Naive B cell (primary cell): Measurements from ENCODE around the gene VRK1. TPM values are rescaled to one million over a fixed set of nuclear protein-coding genes. Genes with fewer than 3 reads are reported as not detected.

Source experiments
- ATAC-seq, 2 donors: fragments of 150-1000 bp; cut with Tn5 transposase; 2 replicates each; pipeline ENCODE4 v1.10.0; 2021; ENCODE audit warnings: low read depth in 2 of 2, mild to moderate bottlenecking in 2 of 2, moderate library complexity in 2 of 2
- DNase-seq: peaks from one replicate; pipeline ENCODE4 v3.0.0; 2022
- H3K27ac Mint-ChIP-seq, 6 donors: one replicate each; pipeline ENCODE4 v1.8.0; 2020 to 2022; ENCODE audit warnings: mild to moderate bottlenecking in 6 of 6, mixed read lengths in 6 of 6, moderate library complexity in 5 of 6, inconsistent platforms in 2 of 6
- H3K27me3 Mint-ChIP-seq, 3 donors: one replicate each; pipeline ENCODE4 v1.8.0; 2021 to 2022; ENCODE audit warnings: mixed read lengths in 3 of 3, mild to moderate bottlenecking in 1 of 3
- H3K36me3 Mint-ChIP-seq, 2 donors: one replicate each; pipeline ENCODE4 v1.8.0; 2020 to 2022; ENCODE audit warnings: mixed read lengths in 2 of 2, inconsistent platforms in 1 of 2, mild to moderate bottlenecking in 1 of 2
- H3K4me1 Mint-ChIP-seq, 3 donors: one replicate each; pipeline ENCODE4 v1.8.0; 2020 to 2022; ENCODE audit warnings: mixed read lengths in 3 of 3, inconsistent platforms in 1 of 3, mild to moderate bottlenecking in 1 of 3, moderate library complexity in 1 of 3
- H3K4me3 Mint-ChIP-seq, 8 donors: one replicate each; pipeline ENCODE4 v1.8.0; 2020 to 2022; ENCODE audit warnings: mild to moderate bottlenecking in 8 of 8, mixed read lengths in 8 of 8, moderate library complexity in 8 of 8, inconsistent platforms in 2 of 8
- H3K9me3 Mint-ChIP-seq, 7 donors: one replicate each; pipeline ENCODE4 v1.8.0; 2020 to 2022; ENCODE audit warnings: mixed read lengths in 7 of 7, mild to moderate bottlenecking in 5 of 7, inconsistent platforms in 2 of 7, moderate library complexity in 1 of 7
- polyA plus RNA-seq, 6 donors: library from polyadenylated mRNA; unstranded; fragments of 300-500 nt; fragmentation: Illumina TruSeq; gene quantifications; one replicate each; pipeline ENCODE4 v1.2.3, GENCODE V29; 2021; ENCODE audit warnings: low read depth in 6 of 6

Gene VRK1
- polyA plus RNA-seq, 6 donors from 2014 or later, result 55.6 to 81.2 (median 61.3) TPM

DNA sequence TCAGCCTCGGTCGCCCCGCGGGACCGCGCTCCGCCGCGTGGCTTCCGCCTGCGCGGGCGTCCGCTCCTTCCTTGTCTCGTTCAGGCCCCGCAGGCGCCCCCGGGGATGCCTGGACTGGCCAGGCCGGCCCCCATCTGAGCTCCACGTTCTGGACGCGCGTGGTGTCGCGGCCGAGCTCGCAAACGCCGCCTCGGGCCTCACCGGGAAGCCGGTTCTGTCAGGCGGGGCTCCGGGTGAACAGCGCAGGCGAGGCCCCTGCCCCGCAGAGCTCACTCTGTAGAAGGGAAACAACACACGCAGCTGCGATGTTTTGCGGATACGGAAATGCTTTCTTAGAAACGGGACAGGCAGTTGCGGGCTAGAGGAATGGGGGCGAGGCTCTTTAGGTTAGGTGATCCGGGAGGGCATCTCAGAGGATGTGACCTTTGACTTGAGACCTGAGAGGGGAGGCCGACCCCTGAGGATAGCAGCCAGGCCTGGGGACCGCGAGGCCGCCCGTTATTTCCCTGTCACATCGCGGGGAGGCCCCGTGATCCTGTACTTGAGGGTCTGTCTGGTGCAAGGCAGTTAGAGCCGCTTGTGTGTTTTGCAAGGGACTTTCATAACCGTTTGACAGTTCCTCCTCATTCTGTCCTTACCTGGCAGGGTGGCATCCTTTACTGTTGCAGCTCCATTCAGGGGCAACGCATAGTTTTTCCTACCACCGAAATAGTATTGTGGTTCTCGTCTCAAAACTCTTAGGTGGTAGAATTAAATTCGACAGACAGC, 584 bp downstream of the VRK1 start:
- peaks cover 5 to 23% (median 17%) of the 10 kb centered on the region in 3 donors for H3K27me3 Mint-ChIP-seq
- H3K4me1 Mint-ChIP-seq, result peaks cover 14 to 16% (median 14%) of the 10 kb centered on the region in 3 donors
- no peak for DNase-seq
- no peaks in the 10 kb centered on the region for H3K9me3 Mint-ChIP-seq
- no peaks in the 10 kb centered on the region for H3K36me3 Mint-ChIP-seq
- H3K27ac Mint-ChIP-seq, result peak overlapping the region; percentile 70 to 97 (median 94)
- H3K4me3 Mint-ChIP-seq, result peak overlapping the region; percentile 91 to 95 (median 94)
- ATAC-seq, result peak; percentile 49 to 51

DNA sequence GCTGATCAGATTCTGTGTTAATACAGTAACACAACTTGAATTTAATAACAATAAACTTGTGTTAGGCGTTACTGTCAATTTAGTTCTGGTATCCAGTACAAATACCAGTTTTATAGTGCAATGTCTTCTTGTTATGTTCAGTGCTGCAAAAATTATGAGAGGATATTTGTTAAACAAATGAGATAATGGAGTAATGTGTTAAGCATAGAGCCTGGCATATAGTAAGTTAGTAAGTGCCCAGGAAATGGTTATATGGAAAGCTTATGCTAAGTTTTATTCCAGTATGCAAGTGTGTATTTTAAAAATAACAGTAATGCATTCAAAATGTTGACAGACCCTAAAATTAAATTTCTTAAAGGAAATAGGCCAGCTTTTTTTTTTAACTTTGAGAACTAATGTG, 1.8 kb downstream of the VRK1 start:
- H3K9me3 Mint-ChIP-seq, result no peaks in the 10 kb centered on the region
- DNase-seq, result no peak
- H3K27me3 Mint-ChIP-seq, result peaks cover 0 to 19% (median 12%) of the 10 kb centered on the region in 3 donors
- no peaks in the 10 kb centered on the region for H3K36me3 Mint-ChIP-seq
- peaks cover 20 to 25% (median 21%) of the 10 kb centered on the region in 3 donors for H3K4me1 Mint-ChIP-seq
- no peak for ATAC-seq
- peak overlapping the region in 4 of 8 donors; percentile 91 to 95 (median 93) for H3K4me3 Mint-ChIP-seq
- H3K27ac Mint-ChIP-seq, result no peak overlapping the region

DNA sequence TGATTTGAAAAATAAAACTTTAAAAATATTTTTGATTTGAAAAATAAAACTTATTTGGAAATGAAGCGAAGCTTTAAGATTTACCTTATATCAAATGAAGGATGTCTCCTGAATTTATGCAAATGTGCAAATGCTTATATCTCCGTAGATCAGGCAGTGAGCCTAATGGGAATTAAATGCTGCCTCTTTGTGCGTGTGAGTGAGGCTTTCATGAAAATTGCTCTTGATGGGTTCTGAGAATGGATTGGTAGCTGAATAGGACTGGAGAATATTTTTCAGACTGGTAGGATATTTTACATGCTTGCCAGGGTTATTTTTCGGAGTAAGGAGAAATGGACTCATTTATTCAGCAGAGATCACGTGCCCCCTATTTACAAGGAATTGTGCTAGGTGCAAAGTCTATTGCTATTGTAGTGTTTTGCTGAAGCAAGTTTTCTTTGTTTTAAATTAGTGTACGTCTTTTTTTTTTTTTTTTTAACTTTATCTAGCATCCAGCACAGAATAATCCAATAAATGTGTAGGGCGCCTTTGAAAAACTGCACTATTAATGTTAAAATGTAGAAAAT, 2.4 kb downstream of the VRK1 start:
- ATAC-seq (no peak), DNase-seq (no peak)
- no peaks in the 10 kb centered on the region for H3K36me3 Mint-ChIP-seq
- peak overlapping the region in 2 of 8 donors; percentile 35 to 66 for H3K4me3 Mint-ChIP-seq
- H3K27me3 Mint-ChIP-seq, result peaks cover 0 to 15% (median 12%) of the 10 kb centered on the region in 3 donors
- H3K9me3 Mint-ChIP-seq, result no peaks in the 10 kb centered on the region
- H3K4me1 Mint-ChIP-seq, result peaks cover 26 to 30% (median 27%) of the 10 kb centered on the region in 3 donors
- no peak overlapping the region for H3K27ac Mint-ChIP-seq

DNA sequence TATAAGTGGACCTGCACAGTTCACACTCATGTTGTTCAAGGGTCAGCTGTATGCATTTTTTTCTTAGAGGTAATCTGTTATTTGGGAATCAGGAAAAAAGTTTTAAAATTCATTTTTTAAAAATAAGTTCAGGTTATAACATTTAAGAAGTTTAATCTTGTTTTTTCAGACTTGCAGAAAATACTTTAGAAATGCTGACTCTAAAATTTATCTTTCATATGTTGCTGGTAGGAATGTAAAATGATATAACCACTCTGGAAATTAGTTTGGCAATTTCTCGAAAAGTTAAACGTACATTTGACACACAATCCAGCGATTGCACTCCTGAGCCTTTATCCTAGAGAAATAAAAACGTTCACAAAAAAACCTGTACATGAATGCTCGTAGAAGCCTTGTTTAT, 4.7 kb downstream of the VRK1 start:
- no peaks in the 10 kb centered on the region for H3K27me3 Mint-ChIP-seq
- no peak overlapping the region for H3K27ac Mint-ChIP-seq
- no peak overlapping the region for H3K4me3 Mint-ChIP-seq
- ATAC-seq (no peak), DNase-seq (no peak)
- H3K4me1 Mint-ChIP-seq, result peaks cover 47 to 51% (median 47%) of the 10 kb centered on the region in 3 donors
- H3K36me3 Mint-ChIP-seq, result no peaks in the 10 kb centered on the region
- no peaks in the 10 kb centered on the region for H3K9me3 Mint-ChIP-seq

DNA sequence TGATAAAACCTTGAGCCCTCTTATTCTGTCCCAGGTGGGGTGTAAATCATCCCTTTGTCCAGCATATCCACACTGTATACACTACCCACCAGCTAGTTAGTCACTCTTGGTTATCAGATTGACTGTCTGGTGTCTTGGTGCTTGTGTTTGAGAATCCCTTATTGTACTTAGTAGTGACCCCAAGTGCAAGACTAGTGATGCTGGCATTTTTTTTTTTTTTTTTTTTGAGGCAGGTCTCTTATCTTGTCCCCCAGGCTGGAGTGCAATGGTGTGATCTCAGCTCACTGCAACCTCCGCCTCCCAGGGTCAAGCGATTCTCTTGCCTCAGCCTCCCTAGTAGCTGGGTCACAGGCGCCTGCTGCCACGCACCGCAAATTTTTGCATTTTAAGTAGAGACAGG, 5.8 kb downstream of the VRK1 start:
- ATAC-seq, result no peak
- no peak for DNase-seq
- H3K27me3 Mint-ChIP-seq, result no peaks in the 10 kb centered on the region
- no peak overlapping the region for H3K27ac Mint-ChIP-seq
- no peaks in the 10 kb centered on the region for H3K9me3 Mint-ChIP-seq
- H3K4me3 Mint-ChIP-seq, result no peak overlapping the region
- H3K4me1 Mint-ChIP-seq, result peaks cover 49 to 54% (median 51%) of the 10 kb centered on the region in 3 donors
- H3K36me3 Mint-ChIP-seq, result no peaks in the 10 kb centered on the region

DNA sequence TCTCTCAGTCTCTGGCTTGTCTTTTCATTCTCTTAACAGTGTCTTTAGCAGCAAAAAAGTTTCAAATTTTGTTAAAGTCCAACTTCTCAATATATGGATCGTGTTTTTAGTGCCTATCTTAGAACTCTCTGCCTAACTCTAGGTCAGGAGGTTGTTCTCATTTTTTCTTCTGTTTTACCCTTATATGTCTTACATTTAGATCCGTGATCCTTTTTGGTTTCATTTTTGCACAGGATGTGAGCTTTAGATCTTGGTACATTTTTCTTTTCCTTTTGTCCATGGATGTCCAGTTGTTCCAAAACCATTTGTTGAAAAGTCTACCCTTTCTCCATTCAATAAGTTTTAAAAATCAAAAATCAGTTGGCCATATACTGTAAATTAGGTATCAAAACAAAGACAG, 6.8 kb downstream of the VRK1 start:
- Mint-ChIP-seq H3K36me3 (no peaks in the 10 kb centered on the region), H3K9me3 (no peaks in the 10 kb centered on the region), H3K27ac (peak overlapping the region in 2 of 6 donors; percentile 12 to 56), H3K4me3 (no peak overlapping the region), H3K27me3 (no peaks in the 10 kb centered on the region), H3K4me1 (peaks cover 46 to 54% (median 48%) of the 10 kb centered on the region in 3 donors)
- no peak for DNase-seq
- no peak for ATAC-seq

DNA sequence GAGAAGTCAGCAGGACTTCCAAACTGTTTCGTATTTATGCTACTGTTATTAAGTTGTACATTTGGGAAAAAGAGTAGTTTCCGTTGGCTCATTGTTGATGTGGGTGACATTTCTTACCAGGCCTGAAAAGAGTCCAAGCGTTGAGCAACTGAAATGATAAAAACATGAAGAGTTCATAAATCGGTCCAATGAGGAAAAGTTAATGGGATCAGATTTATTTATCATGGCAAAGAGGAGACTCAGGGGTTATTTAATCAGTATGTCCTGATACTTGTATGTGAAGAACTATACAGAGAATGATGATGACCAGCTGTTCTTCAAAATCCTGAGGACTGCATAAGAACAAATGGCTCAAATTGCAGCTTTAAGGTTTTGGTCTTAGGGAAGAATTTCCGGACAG, 7.7 kb downstream of the VRK1 start:
- Mint-ChIP-seq H3K27ac (peak overlapping the region in 1 of 6 donors; percentile 15), H3K4me3 (no peak overlapping the region), H3K36me3 (peaks cover 0 to 2% of the 10 kb centered on the region in 2 donors), H3K27me3 (no peaks in the 10 kb centered on the region), H3K9me3 (no peaks in the 10 kb centered on the region), H3K4me1 (peaks cover 45 to 59% (median 51%) of the 10 kb centered on the region in 3 donors)
- DNase-seq, result no peak
- no peak for ATAC-seq

DNA sequence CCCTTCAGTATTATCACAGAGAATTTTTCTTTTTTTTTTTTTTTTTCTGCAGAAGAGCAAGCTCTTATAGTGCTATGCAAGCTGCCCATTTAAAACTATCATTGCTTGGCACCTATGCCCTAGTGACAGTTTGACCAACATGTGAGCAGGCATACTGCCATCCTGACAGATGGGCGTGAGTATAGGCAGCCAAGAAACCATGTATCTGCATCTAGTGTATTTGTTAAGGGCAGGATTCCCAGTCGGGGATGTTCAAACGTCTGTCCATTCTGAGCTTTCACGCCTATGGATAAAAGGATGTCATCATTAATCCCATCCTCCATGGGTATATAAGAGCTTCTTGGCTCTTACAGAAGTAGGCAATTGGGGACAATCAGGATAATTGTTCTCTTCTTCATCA, 8.8 kb downstream of the VRK1 start:
- no peaks in the 10 kb centered on the region for H3K27me3 Mint-ChIP-seq
- H3K27ac Mint-ChIP-seq, result peak overlapping the region in 2 of 6 donors; percentile 2 to 51
- H3K9me3 Mint-ChIP-seq, result no peaks in the 10 kb centered on the region
- peaks cover 45 to 68% (median 55%) of the 10 kb centered on the region in 3 donors for H3K4me1 Mint-ChIP-seq
- DNase-seq (no peak), ATAC-seq (no peak)
- peak overlapping the region in 1 of 8 donors; percentile 2 for H3K4me3 Mint-ChIP-seq
- H3K36me3 Mint-ChIP-seq, result peaks cover 0 to 7% of the 10 kb centered on the region in 2 donors

DNA sequence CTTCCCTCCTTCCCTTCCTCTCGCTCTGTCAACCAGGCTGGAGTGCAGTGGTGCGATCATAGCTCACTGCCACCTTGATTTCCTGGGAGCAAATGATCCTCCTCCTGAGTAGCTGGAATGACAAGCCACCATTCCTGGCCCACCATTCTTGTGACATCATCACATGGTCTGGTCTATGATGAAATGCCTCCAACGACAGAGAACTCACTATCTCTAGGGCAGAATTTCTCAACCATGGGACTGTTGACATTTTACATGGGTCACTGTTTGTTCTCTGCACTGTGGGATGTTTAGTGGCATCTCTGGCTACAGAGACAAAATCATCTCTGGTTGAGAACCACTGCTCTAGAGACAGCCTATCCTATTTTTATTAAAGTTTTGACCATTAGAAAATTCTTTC, 9.7 kb downstream of the VRK1 start:
- Mint-ChIP-seq H3K27ac (peak overlapping the region in 2 of 6 donors; percentile 69 to 86), H3K9me3 (no peaks in the 10 kb centered on the region), H3K27me3 (no peaks in the 10 kb centered on the region), H3K4me3 (peak overlapping the region in 1 of 8 donors; percentile 60), H3K4me1 (peaks cover 48 to 77% (median 60%) of the 10 kb centered on the region in 3 donors), H3K36me3 (peaks cover 0 to 7% of the 10 kb centered on the region in 2 donors)
- DNase-seq (no peak), ATAC-seq (no peak)

DNA sequence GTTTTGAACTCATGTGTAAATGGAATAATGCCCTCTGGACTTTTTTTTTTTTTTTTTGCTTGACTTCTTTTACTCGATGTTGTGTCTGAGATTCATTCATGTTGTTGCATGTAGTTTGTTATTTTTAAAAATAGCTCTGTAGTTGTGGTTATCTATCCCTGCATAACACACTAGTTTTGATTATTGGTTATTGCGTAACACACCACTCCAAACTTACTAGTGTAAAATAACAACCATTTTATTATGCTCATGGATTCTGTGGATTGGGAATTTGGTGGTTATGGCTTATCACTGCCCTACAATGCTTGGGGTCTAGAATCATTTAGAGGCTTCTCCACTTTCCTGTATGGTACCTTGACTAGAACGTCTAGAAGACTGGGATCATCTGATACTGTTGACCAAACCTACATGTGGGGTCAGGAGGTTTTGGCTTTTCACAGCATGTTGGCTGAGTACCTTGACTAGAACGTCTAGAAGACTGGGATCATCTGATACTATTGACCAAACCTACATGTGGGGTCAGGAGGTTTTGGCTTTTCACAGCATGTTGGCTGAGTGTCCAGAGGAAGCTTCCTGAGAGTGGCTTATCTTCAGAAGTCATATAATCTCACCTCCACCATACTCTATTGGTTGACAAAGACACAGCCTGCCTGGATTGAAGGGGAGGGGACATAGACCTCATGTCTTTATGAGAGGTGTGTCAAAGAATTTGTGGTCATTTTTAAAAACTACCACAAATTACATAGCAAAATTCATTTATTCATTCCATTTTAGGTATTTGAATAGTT, 11.6 kb downstream of the VRK1 start:
- Mint-ChIP-seq H3K4me1 (peaks cover 44 to 81% (median 64%) of the 10 kb centered on the region in 3 donors), H3K27ac (peak overlapping the region in 1 of 6 donors; percentile 18), H3K27me3 (no peaks in the 10 kb centered on the region), H3K36me3 (peaks cover 0 to 7% of the 10 kb centered on the region in 2 donors), H3K4me3 (no peak overlapping the region), H3K9me3 (no peaks in the 10 kb centered on the region)
- no peak for ATAC-seq
- DNase-seq, result no peak

DNA sequence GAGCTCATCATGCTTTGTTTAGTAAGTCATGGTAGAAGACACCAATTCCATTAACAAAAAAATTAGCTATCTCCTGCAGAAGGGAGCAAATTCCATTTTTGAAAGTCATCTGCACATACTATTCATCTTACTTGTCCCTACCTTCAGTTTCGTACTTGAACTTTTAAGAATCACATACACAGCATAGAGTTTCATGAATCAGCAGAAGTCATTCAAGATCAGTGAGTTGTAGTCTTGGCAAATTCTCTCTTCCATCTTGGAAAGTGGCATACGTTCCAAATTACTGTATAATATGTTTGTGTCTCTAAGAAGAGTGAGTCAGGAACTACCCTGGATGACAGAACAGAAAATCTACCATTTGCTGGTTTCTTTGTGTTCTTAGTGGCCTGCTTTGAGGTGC, 14.1 kb downstream of the VRK1 start:
- H3K4me3 Mint-ChIP-seq, result no peak overlapping the region
- H3K27me3 Mint-ChIP-seq, result no peaks in the 10 kb centered on the region
- peak overlapping the region in 1 of 6 donors; percentile 29 for H3K27ac Mint-ChIP-seq
- peaks cover 0 to 7% of the 10 kb centered on the region in 2 donors for H3K36me3 Mint-ChIP-seq
- H3K9me3 Mint-ChIP-seq, result no peaks in the 10 kb centered on the region
- ATAC-seq, result no peak
- peaks cover 23 to 59% (median 50%) of the 10 kb centered on the region in 3 donors for H3K4me1 Mint-ChIP-seq
- no peak for DNase-seq

DNA sequence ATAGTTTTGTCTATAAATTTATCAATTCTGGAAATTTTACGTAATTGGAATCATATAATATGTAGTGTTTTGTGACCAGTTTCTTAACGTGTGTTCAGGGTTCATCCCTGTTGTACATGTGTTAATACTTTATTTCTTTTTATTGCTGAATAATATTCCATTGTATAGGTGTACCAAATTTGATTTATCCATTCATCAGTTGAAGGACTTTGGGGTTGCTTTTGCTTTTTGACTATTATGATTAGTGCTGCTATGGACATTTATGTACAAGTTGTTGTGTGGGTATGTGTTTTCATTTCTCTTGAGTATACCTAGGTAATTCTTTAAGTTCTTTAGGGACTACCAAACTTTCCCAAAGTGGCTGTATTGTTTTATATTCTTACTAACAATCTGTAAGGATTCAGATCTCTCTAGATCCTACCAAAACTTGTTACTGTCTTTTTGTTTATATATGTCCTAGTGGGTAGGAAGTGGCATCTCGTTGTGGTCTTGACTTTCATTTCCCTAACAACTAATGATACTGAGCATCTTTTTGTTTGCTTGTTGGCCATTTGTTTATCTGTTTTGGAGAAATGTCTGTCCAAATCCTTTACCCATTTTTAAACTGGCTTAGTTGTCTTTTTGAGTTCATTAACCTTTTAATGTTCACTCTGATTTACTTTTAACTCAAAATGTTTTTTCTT, 14.9 kb downstream of the VRK1 start:
- Mint-ChIP-seq H3K9me3 (no peaks in the 10 kb centered on the region), H3K36me3 (peaks cover 0 to 7% of the 10 kb centered on the region in 2 donors), H3K27me3 (no peaks in the 10 kb centered on the region), H3K27ac (peak overlapping the region in 3 of 6 donors; percentile 28 to 72 (median 36)), H3K4me1 (peaks cover 22 to 54% (median 46%) of the 10 kb centered on the region in 3 donors), H3K4me3 (peak overlapping the region in 2 of 8 donors; percentile 5 to 69)
- ATAC-seq, result peak; percentile 75 to 77
- no peak for DNase-seq

DNA sequence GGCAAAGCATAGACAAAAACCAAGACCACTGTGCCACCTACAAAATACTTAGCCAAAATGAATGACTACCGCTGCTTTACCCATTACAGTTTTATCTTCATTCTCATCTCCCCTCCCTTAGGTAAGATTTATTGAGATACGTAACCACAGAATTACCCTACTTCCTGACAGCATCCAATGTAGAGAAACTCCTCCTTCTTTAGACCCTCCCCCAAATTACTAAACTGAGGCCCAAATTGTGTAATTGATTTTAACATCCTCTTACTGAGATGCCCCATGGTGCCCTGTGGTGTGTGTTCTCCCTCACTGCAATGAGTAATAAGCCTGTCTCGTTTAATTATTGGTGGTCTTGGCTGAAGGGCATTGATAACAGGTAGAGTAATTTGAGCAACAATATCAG, 19.1 kb downstream of the VRK1 start:
- H3K9me3 Mint-ChIP-seq, result peaks cover 0 to 1% (median 0%) of the 10 kb centered on the region in 7 donors
- peaks cover 11 to 30% (median 21%) of the 10 kb centered on the region in 3 donors for H3K4me1 Mint-ChIP-seq
- no peak overlapping the region for H3K4me3 Mint-ChIP-seq

More for the DNA sequence above, 19.1 kb downstream of the VRK1 start:
- ATAC-seq (no peak), DNase-seq (no peak)
- no peaks in the 10 kb centered on the region for H3K27me3 Mint-ChIP-seq
- peak overlapping the region in 1 of 6 donors; percentile 33 for H3K27ac Mint-ChIP-seq
- H3K36me3 Mint-ChIP-seq, result peaks cover 5 to 6% of the 10 kb centered on the region in 2 donors
